GM21526 (cell line): ENCODE results near the gene PSTPIP1.

Experiments
- ATAC-seq: cut with Tn5 transposase; IDR thresholded peaks from one replicate; pipeline ENCODE4 v1.9.1; 2021; ENCODE audit warnings: moderate library complexity; ENCODE audit not compliant: unreplicated experiment, low FRiP score

Gene PSTPIP1

GRCh38 chr15:77017091-77017660 lies 22.2 kb downstream of the PSTPIP1 start:
- ATAC-seq = no peak

GRCh38 chr15:77017761-77018720 lies 23.1 kb downstream of the PSTPIP1 start:
- no peak for ATAC-seq

DNA sequence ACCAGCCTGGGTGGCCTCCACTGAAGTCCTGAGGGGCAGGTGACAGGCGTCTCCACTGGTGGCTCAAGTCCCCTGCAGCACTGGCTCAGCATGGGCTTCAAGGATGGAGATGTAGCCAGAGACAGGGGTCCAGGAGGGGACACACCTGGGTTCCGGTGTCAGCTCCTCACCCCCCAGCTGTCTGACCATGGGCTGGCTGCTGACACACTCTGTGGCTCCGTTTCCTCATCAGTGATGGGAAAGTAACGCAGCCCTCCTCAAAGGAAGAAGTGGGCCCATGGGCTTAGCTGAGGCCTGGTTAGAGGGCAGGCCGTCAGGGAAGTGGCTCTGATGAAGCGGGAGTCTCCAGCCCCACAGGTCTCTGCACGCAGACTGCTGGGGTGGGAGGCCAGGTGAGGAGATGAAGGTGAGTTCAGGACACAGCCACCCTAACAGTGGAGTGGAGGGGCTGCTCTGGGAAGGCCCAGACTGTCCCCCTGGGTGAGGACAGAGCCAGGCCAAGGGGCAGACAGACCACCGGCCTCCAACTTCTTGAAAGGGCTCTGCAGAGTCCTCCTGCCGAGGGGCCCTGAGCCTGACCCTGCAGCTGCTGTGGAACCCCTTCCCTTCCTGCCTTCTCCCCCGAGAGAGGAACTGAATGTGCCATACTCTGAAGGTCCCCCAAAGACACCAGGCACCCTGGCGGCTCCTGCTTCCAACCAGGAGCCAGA lies 24.0 kb downstream of the PSTPIP1 start:
- ATAC-seq = no peak

DNA sequence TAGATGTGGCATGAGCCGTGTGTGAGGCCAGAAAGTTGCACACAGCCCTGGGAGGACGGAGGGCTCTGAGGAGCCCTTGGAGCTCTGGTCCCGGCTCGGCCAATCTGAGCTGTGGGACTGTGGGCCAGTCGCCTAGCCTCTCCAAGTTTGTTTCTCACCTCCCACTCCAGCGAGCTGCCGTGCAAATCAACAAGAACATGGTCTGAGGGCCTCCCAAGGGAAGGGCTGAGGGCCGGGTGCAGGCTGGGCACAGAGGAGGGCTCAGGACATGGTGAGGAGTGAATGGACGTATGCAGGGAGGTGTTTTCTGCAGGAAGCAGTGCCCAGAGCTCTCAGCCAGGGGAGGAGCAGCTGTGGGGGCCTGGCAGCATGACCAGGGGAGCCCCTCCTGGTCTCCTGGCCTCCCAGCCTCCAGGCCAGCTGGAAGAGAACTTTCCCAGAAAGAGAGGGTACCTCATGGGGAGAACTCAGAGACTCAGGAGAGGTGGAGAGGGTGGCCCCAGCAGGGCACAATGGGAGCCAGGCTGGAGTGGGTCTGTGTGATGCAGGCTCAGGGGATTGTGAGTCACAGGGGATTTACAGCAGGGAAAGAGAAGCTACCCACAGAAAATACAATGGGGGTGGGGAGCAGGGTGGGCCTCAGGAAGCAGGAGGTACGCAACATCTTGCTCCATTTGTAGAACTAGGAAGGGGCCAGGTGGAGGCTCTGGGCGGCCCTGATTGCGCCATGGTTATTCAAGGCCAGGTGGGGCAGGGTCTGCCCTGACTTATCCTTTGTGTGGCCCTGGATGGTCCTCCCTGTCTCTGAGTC lies 24.8 kb downstream of the PSTPIP1 start:
- ATAC-seq = no peak

- ATAC-seq = no peak
Observed at GRCh38 chr15:77020348-77021087, 25.6 kb downstream of the PSTPIP1 start.

- ATAC-seq = no peak
Observed at GRCh38 chr15:77021088-77021481, 26.2 kb downstream of the PSTPIP1 start.

DNA sequence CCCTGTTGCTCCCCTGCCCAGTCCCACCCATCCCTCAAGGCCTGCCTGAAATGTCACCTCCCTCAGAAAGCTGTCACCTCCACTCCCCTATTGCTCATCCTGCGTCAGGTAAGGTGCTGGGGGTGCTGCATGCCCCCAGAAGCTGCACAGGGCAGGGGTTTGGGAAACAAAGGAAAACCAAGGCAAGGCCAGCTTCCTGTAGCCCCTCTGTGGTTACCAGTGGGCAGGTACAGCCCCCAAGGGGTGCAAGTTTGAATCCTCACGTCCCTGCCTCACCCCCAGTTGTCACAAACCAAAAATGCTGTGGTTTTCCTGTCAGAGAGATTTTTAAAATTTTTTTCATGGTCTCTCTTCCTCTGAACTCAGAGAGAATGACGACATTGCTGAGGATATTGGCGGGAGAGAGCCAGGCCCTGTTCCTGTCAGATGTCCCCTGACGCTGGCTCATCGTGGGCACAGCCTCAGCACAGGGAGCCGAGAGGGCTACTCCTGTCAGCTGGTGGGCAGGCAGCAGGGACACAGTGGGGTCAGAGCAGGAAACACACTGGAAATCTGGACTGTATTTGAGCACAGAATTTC lies 27.0 kb downstream of the PSTPIP1 start:
- no peak for ATAC-seq

DNA sequence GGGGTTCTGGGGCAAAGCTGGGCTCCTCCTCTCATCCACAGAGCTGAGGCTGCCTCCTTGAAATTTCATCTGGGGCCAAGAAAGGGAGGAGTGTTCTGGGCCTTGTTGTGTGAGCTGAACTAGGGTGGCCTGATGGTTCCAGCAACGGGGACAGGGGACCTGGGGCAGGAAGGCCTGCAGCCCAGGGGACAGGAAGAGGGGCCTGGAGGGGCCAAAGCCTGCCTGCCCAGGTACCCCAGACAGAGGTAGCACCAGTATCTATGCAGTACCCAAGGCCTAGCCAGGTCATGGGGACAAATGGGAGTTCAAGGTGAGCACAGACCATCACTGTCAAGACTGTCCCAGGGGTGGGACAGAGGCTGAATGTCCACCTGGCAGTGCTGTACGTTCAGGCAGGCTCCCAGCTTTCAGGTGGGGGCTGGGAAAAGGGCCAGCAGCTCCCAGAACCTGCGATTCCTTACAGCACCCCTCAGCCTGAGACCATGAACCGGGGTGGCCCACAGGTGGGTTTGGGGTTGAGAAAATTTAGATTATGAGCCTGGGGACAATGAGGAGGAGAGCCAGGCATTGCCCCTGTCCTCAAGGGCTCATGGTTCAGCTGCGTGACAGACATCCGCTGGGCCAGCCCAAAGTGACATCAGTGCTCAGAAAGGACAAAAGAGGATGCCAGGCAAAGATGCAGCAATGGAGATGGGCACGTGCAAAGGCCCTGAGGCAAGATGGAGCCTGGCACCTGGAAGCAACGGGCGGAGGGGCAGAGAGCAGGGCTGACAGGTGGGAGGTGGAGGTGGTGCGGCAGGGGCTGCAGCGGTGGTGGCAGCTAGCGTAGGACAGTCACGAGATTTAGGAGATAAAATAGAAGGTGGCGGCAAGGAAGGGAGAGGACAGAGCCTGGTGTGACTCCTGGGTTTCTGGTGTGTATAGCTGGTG lies 28.0 kb downstream of the PSTPIP1 start:
- ATAC-seq = no peak

DNA sequence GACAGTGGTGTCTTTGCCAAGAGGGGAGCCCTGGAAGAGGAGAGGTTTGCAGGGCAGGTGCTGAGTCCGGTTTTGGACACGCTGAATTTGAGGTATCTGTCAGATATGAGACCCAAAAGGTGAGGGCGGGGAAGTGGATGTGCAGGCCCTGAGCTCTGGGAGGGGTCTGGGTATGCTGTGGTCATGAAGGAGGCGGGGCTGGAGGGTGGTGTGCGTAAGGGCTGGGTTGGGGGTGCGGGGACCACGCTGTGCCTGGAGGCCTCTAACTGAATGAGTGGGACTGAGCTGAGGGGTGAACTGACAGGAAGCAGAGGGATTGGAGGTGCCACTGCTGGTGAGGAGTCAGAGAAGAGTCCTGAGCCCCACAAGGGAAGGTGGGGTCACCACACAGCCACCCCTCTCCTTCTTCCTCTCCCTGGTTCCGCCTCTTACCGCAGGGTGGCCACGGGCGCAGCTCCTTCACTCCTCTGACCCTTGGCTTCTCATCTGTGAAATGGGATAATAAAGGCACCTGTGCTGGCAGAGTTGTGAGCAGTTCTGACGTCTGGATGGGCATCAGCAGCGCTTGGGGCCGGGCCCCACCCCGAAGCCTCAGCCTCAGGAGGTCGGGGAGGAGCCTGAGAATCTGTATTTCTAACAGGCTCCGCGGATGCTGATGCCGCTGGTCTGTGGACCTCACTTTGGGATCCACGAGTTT lies 28.8 kb downstream of the PSTPIP1 start:
- no peak for ATAC-seq

DNA sequence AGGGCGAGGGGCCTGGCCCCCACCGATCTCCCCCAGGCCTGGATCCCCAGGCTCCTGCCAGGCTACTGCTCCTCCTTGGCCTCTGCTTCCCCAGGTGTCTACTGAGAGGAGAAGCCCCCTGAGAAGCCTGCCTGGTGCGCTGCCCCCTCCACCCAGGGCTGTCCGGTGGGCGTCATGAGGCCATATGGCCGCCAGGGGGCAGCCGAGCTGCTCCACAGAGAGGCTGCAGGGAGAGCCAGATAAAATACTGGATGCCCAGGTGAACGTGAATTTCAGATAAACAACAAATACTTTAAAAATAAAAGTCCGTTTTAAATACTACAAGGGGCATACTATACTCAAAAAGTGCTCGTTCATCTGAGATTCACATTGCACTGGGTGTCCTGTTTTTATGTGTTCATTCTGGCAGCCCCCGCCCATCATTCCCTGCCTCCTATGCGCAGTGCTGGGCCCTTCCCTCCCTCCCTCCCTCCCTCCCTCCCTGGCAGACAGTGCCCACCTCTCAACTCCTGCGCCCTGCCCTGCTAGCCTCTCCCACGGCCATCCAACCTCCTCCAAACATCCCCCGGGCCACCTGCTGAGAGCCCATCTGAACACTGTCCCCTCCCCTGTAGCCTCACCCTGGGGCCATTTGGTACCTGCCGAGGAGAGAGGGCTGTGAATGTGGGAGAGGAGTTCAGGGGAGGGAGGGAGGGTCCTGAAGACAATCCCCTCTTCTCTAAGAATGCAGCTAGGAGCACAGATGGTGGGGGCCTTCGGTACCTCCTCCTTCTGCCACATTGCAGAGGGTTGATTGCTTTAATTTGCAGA lies 29.6 kb downstream of the PSTPIP1 start:
- ATAC-seq = no peak

DNA sequence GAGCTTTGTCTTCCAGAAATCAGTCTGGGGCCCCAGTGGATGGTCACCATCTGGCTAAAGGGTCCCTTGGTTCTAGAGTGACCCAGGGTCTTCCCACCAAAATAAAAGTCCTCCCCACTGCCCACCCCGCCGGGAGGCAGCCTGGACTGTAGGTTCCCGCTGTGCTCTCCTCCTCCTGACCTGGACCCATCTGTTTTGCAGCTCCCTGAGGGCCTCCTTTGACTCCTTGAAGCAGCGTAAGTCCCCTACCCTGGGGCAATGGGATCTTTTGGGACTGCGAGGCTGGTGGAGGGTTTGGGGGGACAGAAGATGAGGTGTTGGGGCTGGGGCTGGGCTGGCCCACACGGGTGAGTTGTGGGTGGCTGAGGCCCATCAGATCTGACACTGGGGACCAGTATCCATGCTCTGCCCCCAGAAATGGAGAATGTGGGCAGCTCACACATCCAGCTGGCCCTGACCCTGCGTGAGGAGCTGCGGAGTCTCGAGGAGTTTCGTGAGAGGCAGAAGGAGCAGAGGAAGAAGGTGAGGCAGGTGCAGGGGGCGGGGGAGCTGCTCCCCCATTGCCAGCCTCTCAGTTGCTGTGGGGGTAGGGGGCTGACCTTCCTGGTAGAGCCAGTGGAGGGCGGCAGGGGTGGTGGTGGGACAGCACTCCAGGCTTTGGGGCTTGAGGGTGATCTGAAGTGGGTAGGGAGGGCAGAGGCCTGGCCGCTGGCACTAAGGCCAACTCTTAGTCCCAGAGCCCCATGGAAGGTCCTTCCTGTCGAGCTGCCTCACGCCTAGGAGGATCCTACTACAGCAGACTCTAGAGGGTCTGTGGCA lies 30.4 kb downstream of the PSTPIP1 start:
- no peak for ATAC-seq

GRCh38 chr15:77025941-77026411 lies 31.1 kb downstream of the PSTPIP1 start:
- no peak for ATAC-seq

GRCh38 chr15:77026501-77027110 lies 31.7 kb downstream of the PSTPIP1 start:
- no peak for ATAC-seq

DNA sequence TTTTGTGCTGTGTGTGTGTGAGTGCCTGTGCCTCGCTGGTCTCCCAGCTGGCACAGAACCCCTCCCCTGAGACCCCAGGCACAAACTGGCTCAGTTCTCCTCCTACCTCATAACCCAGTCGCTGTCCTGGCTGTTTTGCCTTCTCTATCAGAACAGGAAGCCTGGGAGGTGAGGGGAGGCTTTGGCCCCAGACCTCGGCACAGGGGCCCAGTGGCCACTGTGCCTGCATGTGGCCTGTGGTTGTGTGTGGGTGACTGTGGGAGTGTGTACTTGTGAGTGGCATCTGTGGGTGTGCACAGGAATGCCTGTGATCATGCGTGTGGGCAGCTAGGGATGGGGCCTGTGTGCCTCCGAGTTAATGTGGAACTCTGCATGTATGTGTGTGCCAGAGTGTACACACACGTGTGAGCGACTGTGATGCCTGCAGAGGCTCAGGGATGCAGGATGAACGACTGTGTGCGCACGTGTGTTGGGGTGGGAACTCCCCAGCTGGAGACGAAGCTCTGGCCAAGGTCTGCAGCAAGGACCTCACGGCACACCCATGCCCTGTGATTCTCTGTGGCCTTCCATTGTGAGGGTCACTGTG lies 32.3 kb downstream of the PSTPIP1 start:
- ATAC-seq = no peak

GRCh38 chr15:77027697-77028450 lies 32.9 kb downstream of the PSTPIP1 start:
- ATAC-seq = no peak
